Thymus (tissue), 11 donors: Measurements from ENCODE around the gene DPP6. TPM values are rescaled to one million over a fixed set of nuclear protein-coding genes. Genes with fewer than 3 reads are reported as not detected.

Experiments used
- DNase-seq, 9 donors: peaks; one replicate each; pipeline ENCODE4 v3.0.0-alpha.2; 2013; ENCODE audit warnings: low spot score in 9 of 9, low read depth in 6 of 9, missing footprints in 1 of 9
- H3K27ac ChIP-seq, 2 donors: one replicate each; pipeline ENCODE4 v1.5.1; 2013; ENCODE audit warnings: control low read depth in 1 of 2, low read depth in 1 of 2, low read length in 1 of 2, mild to moderate bottlenecking in 1 of 2, moderate library complexity in 1 of 2
- H3K27me3 ChIP-seq, 2 donors: one replicate each; pipeline ENCODE4 v1.5.1; 2013; ENCODE audit warnings: low read length in 1 of 2; ENCODE audit not compliant: control insufficient read depth in 2 of 2, insufficient read depth in 1 of 2
- H3K36me3 ChIP-seq, 2 donors: one replicate each; pipeline ENCODE4 v1.5.1; 2013; ENCODE audit warnings: low read length in 1 of 2, mild to moderate bottlenecking in 1 of 2, moderate library complexity in 1 of 2; ENCODE audit not compliant: control insufficient read depth in 2 of 2, insufficient read depth in 2 of 2
- H3K4me1 ChIP-seq, 2 donors: one replicate each; pipeline ENCODE4 v1.5.1; 2013; ENCODE audit warnings: low read length in 2 of 2; ENCODE audit not compliant: control insufficient read depth in 2 of 2, insufficient read depth in 2 of 2
- H3K4me3 ChIP-seq, 2 donors: one replicate each; pipeline ENCODE4 v1.5.1; 2013; ENCODE audit warnings: low read length in 2 of 2, control low read depth in 1 of 2, mild to moderate bottlenecking in 1 of 2
- H3K9me3 ChIP-seq, 2 donors: one replicate each; pipeline ENCODE4 v1.5.1; 2013; ENCODE audit warnings: low read length in 1 of 2, mild to moderate bottlenecking in 1 of 2; ENCODE audit not compliant: control insufficient read depth in 2 of 2, insufficient read depth in 1 of 2
- WGBS: extraction: QIAGEN DNeasy Blood & Tissue Kit; methylation state at CpG from one replicate; pipeline ENCODE4 v1.1.7; 2013; 5-methylcytosine and 5-hydroxymethylcytosine counted together
- polyA plus RNA-seq: library from polyadenylated mRNA; stranded (reverse); fragments of 200-250 nt; gene quantifications from one replicate; pipeline ENCODE4 v1.2.3, GENCODE V29; 2013
- total RNA-seq: library from RNA; stranded (reverse); fragments of 120-200 nt; gene quantifications from one replicate; pipeline ENCODE4 v1.2.4, GENCODE V29; 2013
- donor health status: healthy.

The DPP6 gene
- total and polyA plus RNA-seq, 2 donors: 0.75 to 4.5 TPM

- no peak overlapping the region for H3K27ac ChIP-seq
- H3K27me3 ChIP-seq: no peaks in the 10 kb centered on the region
- no peaks in the 10 kb centered on the region for H3K36me3 ChIP-seq
- H3K9me3 ChIP-seq: peaks cover 0 to 2% of the 10 kb centered on the region in 2 donors
- no peak overlapping the region for H3K4me3 ChIP-seq
- H3K4me1 ChIP-seq: no peaks in the 10 kb centered on the region
- DNase-seq: no peak
- WGBS: 94% methylated on average over 3 of the region's 3 CpGs
These were observed 330.8 kb downstream of the DPP6 start for GRCh38 chr7:154383045-154383444.

GRCh38 chr7:154385214-154385613, 333.0 kb downstream of the DPP6 start:
- no peak overlapping the region for H3K4me3 ChIP-seq
- H3K4me1 ChIP-seq: no peaks in the 10 kb centered on the region
- no peaks in the 10 kb centered on the region for H3K27me3 ChIP-seq
- peaks cover 0 to 2% of the 10 kb centered on the region in 2 donors for H3K9me3 ChIP-seq
- 96% methylated on average over 8 of the region's 8 CpGs for WGBS
- H3K36me3 ChIP-seq: no peaks in the 10 kb centered on the region
- H3K27ac ChIP-seq: no peak overlapping the region
- no peak for DNase-seq

GRCh38 chr7:154387252-154387651, 335.1 kb downstream of the DPP6 start:
- DNase-seq: no peak
- no peaks in the 10 kb centered on the region for H3K27me3 ChIP-seq
- H3K4me3 ChIP-seq: no peak overlapping the region
- H3K9me3 ChIP-seq: peaks cover 0 to 2% of the 10 kb centered on the region in 2 donors
- H3K36me3 ChIP-seq: no peaks in the 10 kb centered on the region
- no peaks in the 10 kb centered on the region for H3K4me1 ChIP-seq
- no peak overlapping the region for H3K27ac ChIP-seq

GRCh38 chr7:154388412-154388811, 336.2 kb downstream of the DPP6 start:
- 91% methylated on average over 4 of the region's 4 CpGs for WGBS

GRCh38 chr7:154388999-154389398, 336.8 kb downstream of the DPP6 start:
- Histone ChIP-seq H3K36me3 (no peaks in the 10 kb centered on the region), H3K27me3 (no peaks in the 10 kb centered on the region), H3K4me3 (no peak overlapping the region), H3K9me3 (peaks cover 0 to 2% of the 10 kb centered on the region in 2 donors), H3K4me1 (no peaks in the 10 kb centered on the region), H3K27ac (no peak overlapping the region)
- DNase-seq: no peak
- WGBS: 89% methylated on average over 10 of the region's 10 CpGs

More at GRCh38 chr7:154388412-154388811, 336.2 kb downstream of the DPP6 start:
- Histone ChIP-seq H3K27ac (no peak overlapping the region), H3K4me3 (no peak overlapping the region), H3K36me3 (no peaks in the 10 kb centered on the region), H3K27me3 (no peaks in the 10 kb centered on the region), H3K9me3 (peaks cover 0 to 2% of the 10 kb centered on the region in 2 donors), H3K4me1 (no peaks in the 10 kb centered on the region)
- DNase-seq: no peak

- Histone ChIP-seq H3K27ac (no peak overlapping the region), H3K4me3 (no peak overlapping the region), H3K4me1 (no peaks in the 10 kb centered on the region), H3K9me3 (peaks cover 0 to under 1% of the 10 kb centered on the region in 2 donors), H3K36me3 (no peaks in the 10 kb centered on the region), H3K27me3 (no peaks in the 10 kb centered on the region)
- no peak for DNase-seq
- WGBS: 98% methylated on average over 17 of the region's 17 CpGs
These were observed 338.8 kb downstream of the DPP6 start for GRCh38 chr7:154390961-154391360.

GRCh38 chr7:154394804-154395203, 342.6 kb downstream of the DPP6 start:
- Histone ChIP-seq H3K4me1 (no peaks in the 10 kb centered on the region), H3K27me3 (no peaks in the 10 kb centered on the region), H3K9me3 (peaks cover 0 to 1% of the 10 kb centered on the region in 2 donors), H3K4me3 (no peak overlapping the region), H3K27ac (no peak overlapping the region), H3K36me3 (no peaks in the 10 kb centered on the region)
- WGBS: 91% methylated on average over 2 of the region's 2 CpGs
- DNase-seq: no peak

GRCh38 chr7:154406312-154406711, 354.1 kb downstream of the DPP6 start:
- no peak overlapping the region for H3K27ac ChIP-seq
- H3K4me1 ChIP-seq: no peaks in the 10 kb centered on the region
- 91% methylated on average over 8 of the region's 8 CpGs for WGBS
- H3K27me3 ChIP-seq: no peaks in the 10 kb centered on the region
- no peak overlapping the region for H3K4me3 ChIP-seq
- H3K36me3 ChIP-seq: no peaks in the 10 kb centered on the region
- DNase-seq: no peak
- no peaks in the 10 kb centered on the region for H3K9me3 ChIP-seq

GRCh38 chr7:154409703-154410311, 357.6 kb downstream of the DPP6 start:
- H3K27ac ChIP-seq: no peak overlapping the region
- peak in 3 of 9 donors; percentile 10 to 28 (median 14) for DNase-seq
- WGBS: 54% methylated on average over 5 of the region's 5 CpGs
- no peaks in the 10 kb centered on the region for H3K36me3 ChIP-seq
- H3K4me1 ChIP-seq: no peaks in the 10 kb centered on the region
- no peak overlapping the region for H3K4me3 ChIP-seq
- H3K9me3 ChIP-seq: no peaks in the 10 kb centered on the region
- H3K27me3 ChIP-seq: no peaks in the 10 kb centered on the region
